Bronchial epithelial cell (primary cell): ENCODE measurements around the gene MYLK2. TPM values are rescaled to one million over a fixed set of nuclear protein-coding genes. Genes with fewer than 3 reads are reported as not detected.

Source experiments
- DNase-seq: peaks from one replicate; pipeline ENCODE4 v3.0.0-alpha.2; 2010; ENCODE audit warnings: low read depth
- FAIRE-seq: peaks from 2 replicates; lab custom pipeline; 2011; peaks lifted over from hg19 to GRCh38; lab: Jason Lieb, UNC
- H3K27me3 ChIP-seq: 2 replicates; pipeline ENCODE4 v1.5.1; 2011; ENCODE audit warnings: low read length; ENCODE audit not compliant: control insufficient read depth, insufficient read depth
- H3K36me3 ChIP-seq: 2 replicates; pipeline ENCODE4 v1.5.1; 2011; ENCODE audit warnings: low read length; ENCODE audit not compliant: control insufficient read depth, insufficient read depth
- H3K4me3 ChIP-seq: 2 replicates; pipeline ENCODE4 v1.5.1; 2011; ENCODE audit warnings: mild to moderate bottlenecking, low read depth, low read length, control low read depth
- total RNA-seq: library from RNA; depleted of rRNA; stranded (reverse); fragments of >200 nt; gene quantifications from 2 replicates; pipeline ENCODE4 v1.2.1, GENCODE V29; 2014
- TF ChIP-seq, protein P1 (sequence below): IDR thresholded peaks from 2 replicates; pipeline ENCODE4 v1.5.1; 2011; ENCODE audit warnings: mild to moderate bottlenecking, moderate library complexity, low read length, control low read depth, inconsistent platforms; ENCODE audit not compliant: insufficient read depth, severe bottlenecking

The MYLK2 gene
- total RNA-seq, 1 donor from 2014 or later: not detected

DNA sequence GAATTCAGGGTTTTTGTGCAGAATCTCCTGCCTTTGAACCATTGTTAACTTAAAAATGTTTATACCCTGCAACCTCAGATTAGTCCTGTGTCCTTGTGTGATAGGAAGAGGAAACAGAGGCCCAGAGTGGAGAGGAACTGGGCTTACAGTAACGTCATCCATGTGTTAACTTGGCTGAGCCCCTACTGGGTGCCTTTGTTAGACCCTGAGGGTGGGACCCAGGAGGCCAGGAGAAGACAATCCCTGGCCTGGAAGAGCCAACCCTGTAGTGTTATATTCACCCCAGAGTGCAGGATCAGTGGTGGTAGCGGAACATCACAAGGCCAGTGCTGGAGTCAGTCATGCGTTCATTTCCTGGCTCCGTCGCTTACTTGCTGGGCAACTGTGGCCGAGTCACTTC is 10.6 kb downstream of the MYLK2 start:
- DNase-seq (no peak), FAIRE-seq (no peak)
- Histone ChIP-seq H3K36me3 (no peaks in the 10 kb centered on the region), H3K27me3 (peaks cover 2% of the 10 kb centered on the region), H3K4me3 (no peak overlapping the region)
- TF ChIP-seq, protein P1, sequence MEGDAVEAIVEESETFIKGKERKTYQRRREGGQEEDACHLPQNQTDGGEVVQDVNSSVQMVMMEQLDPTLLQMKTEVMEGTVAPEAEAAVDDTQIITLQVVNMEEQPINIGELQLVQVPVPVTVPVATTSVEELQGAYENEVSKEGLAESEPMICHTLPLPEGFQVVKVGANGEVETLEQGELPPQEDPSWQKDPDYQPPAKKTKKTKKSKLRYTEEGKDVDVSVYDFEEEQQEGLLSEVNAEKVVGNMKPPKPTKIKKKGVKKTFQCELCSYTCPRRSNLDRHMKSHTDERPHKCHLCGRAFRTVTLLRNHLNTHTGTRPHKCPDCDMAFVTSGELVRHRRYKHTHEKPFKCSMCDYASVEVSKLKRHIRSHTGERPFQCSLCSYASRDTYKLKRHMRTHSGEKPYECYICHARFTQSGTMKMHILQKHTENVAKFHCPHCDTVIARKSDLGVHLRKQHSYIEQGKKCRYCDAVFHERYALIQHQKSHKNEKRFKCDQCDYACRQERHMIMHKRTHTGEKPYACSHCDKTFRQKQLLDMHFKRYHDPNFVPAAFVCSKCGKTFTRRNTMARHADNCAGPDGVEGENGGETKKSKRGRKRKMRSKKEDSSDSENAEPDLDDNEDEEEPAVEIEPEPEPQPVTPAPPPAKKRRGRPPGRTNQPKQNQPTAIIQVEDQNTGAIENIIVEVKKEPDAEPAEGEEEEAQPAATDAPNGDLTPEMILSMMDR: no peak

DNA sequence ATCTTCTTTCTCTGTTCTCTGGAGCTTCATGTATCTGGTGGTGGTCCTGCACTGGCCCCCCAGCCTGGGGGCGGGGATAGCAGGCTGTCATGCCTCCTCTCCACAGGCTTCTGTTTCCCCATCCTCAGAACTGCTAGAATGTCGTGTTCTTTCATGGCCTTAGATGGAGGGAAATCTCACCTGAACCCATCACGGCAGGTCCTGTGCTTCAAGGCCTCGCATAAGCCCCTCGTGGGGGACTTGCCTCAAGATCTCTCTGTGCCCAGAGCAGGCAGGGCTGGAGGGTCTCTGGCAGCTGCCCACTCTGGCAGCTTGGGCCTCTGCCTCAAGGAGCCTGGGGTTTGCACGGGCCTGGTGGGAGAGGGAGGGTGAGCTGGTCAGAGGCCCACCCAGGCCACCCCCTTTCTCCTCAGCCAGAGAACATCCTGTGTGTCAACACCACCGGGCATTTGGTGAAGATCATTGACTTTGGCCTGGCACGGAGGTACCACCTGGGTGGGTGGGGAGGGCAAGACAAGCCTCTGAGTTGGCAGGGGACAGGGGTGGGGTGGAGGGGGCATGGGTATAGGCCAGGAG is 11.3 kb downstream of the MYLK2 start:
- H3K27me3 ChIP-seq: peaks cover 2% of the 10 kb centered on the region
- H3K36me3 ChIP-seq: no peaks in the 10 kb centered on the region
- TF ChIP-seq, protein P1: no peak
- H3K4me3 ChIP-seq: no peak overlapping the region
- no peak for FAIRE-seq
- DNase-seq: no peak

DNA sequence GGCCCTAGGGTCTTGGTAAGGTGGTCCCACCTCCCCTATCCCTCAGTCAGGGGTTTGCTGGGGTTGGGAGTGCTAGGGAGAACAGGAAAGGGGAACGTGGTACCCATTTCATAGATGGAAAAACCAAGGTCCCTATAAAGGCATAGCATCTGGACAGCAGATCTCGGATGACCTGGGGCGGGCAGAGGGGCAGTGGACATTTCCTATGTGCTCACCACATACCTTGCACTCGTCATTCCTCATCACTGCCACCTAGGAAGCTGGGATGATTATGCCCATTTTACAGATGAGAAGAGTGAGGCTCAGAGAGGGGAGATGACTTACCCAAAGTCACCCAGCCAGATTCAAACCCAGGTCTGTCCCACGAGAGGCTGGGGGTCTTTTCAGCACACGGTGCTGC is 12.1 kb downstream of the MYLK2 start:
- H3K4me3 ChIP-seq: no peak overlapping the region
- TF ChIP-seq, protein P1: no peak
- no peaks in the 10 kb centered on the region for H3K36me3 ChIP-seq
- DNase-seq (no peak), FAIRE-seq (no peak)
- peaks cover 2% of the 10 kb centered on the region for H3K27me3 ChIP-seq

DNA sequence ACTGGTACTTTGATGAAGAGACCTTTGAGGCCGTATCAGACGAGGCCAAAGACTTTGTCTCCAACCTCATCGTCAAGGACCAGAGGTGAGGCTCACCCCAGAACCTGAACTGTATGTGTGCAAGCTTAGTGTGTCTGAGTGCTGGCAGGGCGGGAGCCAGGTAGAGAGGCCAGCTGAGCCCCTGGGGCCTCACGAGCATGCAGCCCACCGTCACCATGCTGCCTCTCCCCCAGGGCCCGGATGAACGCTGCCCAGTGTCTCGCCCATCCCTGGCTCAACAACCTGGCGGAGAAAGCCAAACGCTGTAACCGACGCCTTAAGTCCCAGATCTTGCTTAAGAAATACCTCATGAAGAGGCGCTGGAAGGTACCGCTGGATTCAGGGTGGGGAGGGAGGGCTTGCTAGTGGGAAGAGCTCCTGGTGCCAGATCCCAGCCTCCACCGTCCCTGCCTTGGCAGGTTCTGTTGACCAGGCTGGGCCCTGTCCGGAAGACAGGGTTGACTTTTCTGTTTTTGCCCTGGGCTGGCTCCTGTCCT is 12.7 kb downstream of the MYLK2 start:
- DNase-seq (no peak), FAIRE-seq (no peak)
- TF ChIP-seq, protein P1: no peak
- no peaks in the 10 kb centered on the region for H3K36me3 ChIP-seq
- H3K27me3 ChIP-seq: peaks cover 2% of the 10 kb centered on the region
- H3K4me3 ChIP-seq: no peak overlapping the region

DNA sequence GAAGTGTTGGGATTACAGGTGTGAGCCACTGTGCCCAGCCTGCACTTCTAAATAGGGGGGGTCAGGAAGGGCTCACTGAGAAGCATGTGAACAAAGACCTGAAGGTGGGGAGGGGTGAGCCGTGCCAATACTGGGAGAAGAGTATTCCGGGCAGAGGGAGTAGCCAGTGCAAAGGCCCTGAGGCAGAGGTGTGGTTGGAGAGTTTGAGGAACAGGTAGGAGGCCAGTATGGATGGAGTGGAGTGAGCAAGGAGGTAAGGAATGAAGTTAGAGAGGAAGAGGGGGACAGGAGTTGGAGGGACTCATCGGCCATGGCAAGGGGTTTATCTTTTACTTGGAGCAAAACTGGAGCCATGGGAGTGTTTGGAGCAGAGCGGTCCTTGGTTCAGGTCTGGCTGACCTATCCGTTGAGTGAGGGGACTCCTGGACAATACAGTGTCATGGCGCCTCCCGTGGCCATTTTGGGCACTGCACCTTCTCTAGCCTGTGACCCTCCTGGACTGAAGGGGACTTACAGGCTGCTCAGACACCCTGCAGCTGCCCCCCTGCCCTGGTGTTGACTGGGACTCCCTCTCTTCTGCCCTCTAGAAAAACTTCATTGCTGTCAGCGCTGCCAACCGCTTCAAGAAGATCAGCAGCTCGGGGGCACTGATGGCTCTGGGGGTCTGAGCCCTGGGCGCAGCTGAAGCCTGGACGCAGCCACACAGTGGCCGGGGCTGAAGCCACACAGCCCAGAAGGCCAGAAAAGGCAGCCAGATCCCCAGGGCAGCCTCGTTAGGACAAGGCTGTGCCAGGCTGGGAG is 14.2 kb downstream of the MYLK2 start:
- no peaks in the 10 kb centered on the region for H3K36me3 ChIP-seq
- no peak overlapping the region for H3K4me3 ChIP-seq
- DNase-seq (peak; percentile 29), FAIRE-seq (no peak)
- peaks cover 6% of the 10 kb centered on the region for H3K27me3 ChIP-seq
- TF ChIP-seq, protein P1: peak; percentile 87
